Measurements from ENCODE around the gene DNAJC13. TPM values are rescaled to one million over a fixed set of nuclear protein-coding genes. Genes with fewer than 3 reads are reported as not detected.

The DNAJC13 gene
- total and polyA plus RNA-seq, 4 donors: 6.3 to 22.8 (median 15.4) TPM

- peaks cover 0 to 5% (median 0%) of the 10 kb centered on the region in 4 donors for H3K4me1 ChIP-seq (ENCODE audit: control insufficient read depth in 4 of 4, insufficient read depth in 4 of 4, low read length in 3 of 4)
- H3K9me3 ChIP-seq (ENCODE audit: control insufficient read depth in 4 of 4, low read length in 3 of 4): no peaks in the 10 kb centered on the region
- no peak overlapping the region for H3K4me3 ChIP-seq (ENCODE audit: low read depth in 1 of 3, low read length in 3 of 3)
- WGBS: 67% methylated on average over 5 of the region's 5 CpGs
- H3K9ac ChIP-seq (ENCODE audit: low read depth in 1 of 2, low read length in 2 of 2): no peak overlapping the region
- no peaks in the 10 kb centered on the region for H3K27me3 ChIP-seq (ENCODE audit: control insufficient read depth in 4 of 4, insufficient read depth in 4 of 4, low read length in 3 of 4)
- H3K36me3 ChIP-seq (ENCODE audit: control insufficient read depth in 4 of 4, insufficient read depth in 3 of 4, low read depth in 1 of 4, low read length in 3 of 4): peaks cover 4 to 23% (median 5%) of the 10 kb centered on the region in 4 donors
- DNase-seq (ENCODE audit: low spot score): no peak
- TF ChIP-seq EGR1 (IDR thresholded peaks at IDR 0.05; ENCODE audit: low read depth in 2 of 2) (no peak), YY1 (IDR thresholded peaks at IDR 0.05) (no peak), JUND (IDR thresholded peaks at IDR 0.05) (no peak), SP1 (IDR thresholded peaks at IDR 0.05) (no peak), FOXA1 (IDR thresholded peaks at IDR 0.05) (no peak), ZBTB33 (IDR thresholded peaks at IDR 0.05) (no peak), NR2F2 (IDR thresholded peaks at IDR 0.05) (no peak), HNF4A (conservative IDR thresholded peaks at IDR 0.05) (no peak), TAF1 (conservative IDR thresholded peaks at IDR 0.05) (no peak), ATF3 (IDR thresholded peaks at IDR 0.05) (no peak), GABPA (IDR thresholded peaks at IDR 0.05 in 1 of 2, conservative IDR thresholded peaks at IDR 0.05 in 1 of 2) (no peak), FOXA2 (IDR thresholded peaks at IDR 0.05) (no peak), HNF4G (IDR thresholded peaks at IDR 0.05) (no peak)
- TF ChIP-seq, protein P1, sequence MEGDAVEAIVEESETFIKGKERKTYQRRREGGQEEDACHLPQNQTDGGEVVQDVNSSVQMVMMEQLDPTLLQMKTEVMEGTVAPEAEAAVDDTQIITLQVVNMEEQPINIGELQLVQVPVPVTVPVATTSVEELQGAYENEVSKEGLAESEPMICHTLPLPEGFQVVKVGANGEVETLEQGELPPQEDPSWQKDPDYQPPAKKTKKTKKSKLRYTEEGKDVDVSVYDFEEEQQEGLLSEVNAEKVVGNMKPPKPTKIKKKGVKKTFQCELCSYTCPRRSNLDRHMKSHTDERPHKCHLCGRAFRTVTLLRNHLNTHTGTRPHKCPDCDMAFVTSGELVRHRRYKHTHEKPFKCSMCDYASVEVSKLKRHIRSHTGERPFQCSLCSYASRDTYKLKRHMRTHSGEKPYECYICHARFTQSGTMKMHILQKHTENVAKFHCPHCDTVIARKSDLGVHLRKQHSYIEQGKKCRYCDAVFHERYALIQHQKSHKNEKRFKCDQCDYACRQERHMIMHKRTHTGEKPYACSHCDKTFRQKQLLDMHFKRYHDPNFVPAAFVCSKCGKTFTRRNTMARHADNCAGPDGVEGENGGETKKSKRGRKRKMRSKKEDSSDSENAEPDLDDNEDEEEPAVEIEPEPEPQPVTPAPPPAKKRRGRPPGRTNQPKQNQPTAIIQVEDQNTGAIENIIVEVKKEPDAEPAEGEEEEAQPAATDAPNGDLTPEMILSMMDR (IDR thresholded peaks at IDR 0.05; ENCODE audit: low read depth, low read length, missing input control): no peak
- no peak overlapping the region for H3K27ac ChIP-seq (ENCODE audit: low read depth in 1 of 2, low read length in 2 of 2)
Measured at GRCh38 chr3:132538072-132538471, 120.8 kb downstream of the DNAJC13 start.

- DNase-seq (ENCODE audit: low spot score): no peak
- H3K9me3 ChIP-seq (ENCODE audit: control insufficient read depth in 4 of 4, low read length in 3 of 4): no peaks in the 10 kb centered on the region
- 39% methylated on average over 3 of the region's 3 CpGs for WGBS
Measured at GRCh38 chr3:132539681-132540080, 122.4 kb downstream of the DNAJC13 start.

More at GRCh38 chr3:132539681-132540080, 122.4 kb downstream of the DNAJC13 start:
- Histone ChIP-seq H3K4me3 (ENCODE audit: low read depth in 1 of 3, low read length in 3 of 3) (no peak overlapping the region), H3K4me1 (ENCODE audit: control insufficient read depth in 4 of 4, insufficient read depth in 4 of 4, low read length in 3 of 4) (peaks cover 0 to 5% (median 0%) of the 10 kb centered on the region in 4 donors), H3K36me3 (ENCODE audit: control insufficient read depth in 4 of 4, insufficient read depth in 3 of 4, low read depth in 1 of 4, low read length in 3 of 4) (peaks cover 3 to 15% (median 4%) of the 10 kb centered on the region in 4 donors), H3K27ac (ENCODE audit: low read depth in 1 of 2, low read length in 2 of 2) (no peak overlapping the region), H3K27me3 (ENCODE audit: control insufficient read depth in 4 of 4, insufficient read depth in 4 of 4, low read length in 3 of 4) (no peaks in the 10 kb centered on the region), H3K9ac (ENCODE audit: low read depth in 1 of 2, low read length in 2 of 2) (no peak overlapping the region)
- TF ChIP-seq FOXA1 (IDR thresholded peaks at IDR 0.05) (no peak), SP1 (IDR thresholded peaks at IDR 0.05) (no peak), GABPA (IDR thresholded peaks at IDR 0.05 in 1 of 2, conservative IDR thresholded peaks at IDR 0.05 in 1 of 2) (no peak), NR2F2 (IDR thresholded peaks at IDR 0.05) (no peak), ZBTB33 (IDR thresholded peaks at IDR 0.05) (no peak), TAF1 (conservative IDR thresholded peaks at IDR 0.05) (no peak), RAD21 (IDR thresholded peaks at IDR 0.05) (no peak), HNF4G (IDR thresholded peaks at IDR 0.05) (no peak), FOXA2 (IDR thresholded peaks at IDR 0.05) (no peak), EGR1 (IDR thresholded peaks at IDR 0.05; ENCODE audit: low read depth in 2 of 2) (no peak), HNF4A (conservative IDR thresholded peaks at IDR 0.05) (no peak), ATF3 (IDR thresholded peaks at IDR 0.05) (no peak), RXRA (IDR thresholded peaks at IDR 0.05) (no peak), YY1 (IDR thresholded peaks at IDR 0.05) (no peak)
- TF ChIP-seq, protein P2, sequence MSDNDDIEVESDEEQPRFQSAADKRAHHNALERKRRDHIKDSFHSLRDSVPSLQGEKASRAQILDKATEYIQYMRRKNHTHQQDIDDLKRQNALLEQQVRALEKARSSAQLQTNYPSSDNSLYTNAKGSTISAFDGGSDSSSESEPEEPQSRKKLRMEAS (IDR thresholded peaks at IDR 0.05): no peak
- TF ChIP-seq, protein P3, sequence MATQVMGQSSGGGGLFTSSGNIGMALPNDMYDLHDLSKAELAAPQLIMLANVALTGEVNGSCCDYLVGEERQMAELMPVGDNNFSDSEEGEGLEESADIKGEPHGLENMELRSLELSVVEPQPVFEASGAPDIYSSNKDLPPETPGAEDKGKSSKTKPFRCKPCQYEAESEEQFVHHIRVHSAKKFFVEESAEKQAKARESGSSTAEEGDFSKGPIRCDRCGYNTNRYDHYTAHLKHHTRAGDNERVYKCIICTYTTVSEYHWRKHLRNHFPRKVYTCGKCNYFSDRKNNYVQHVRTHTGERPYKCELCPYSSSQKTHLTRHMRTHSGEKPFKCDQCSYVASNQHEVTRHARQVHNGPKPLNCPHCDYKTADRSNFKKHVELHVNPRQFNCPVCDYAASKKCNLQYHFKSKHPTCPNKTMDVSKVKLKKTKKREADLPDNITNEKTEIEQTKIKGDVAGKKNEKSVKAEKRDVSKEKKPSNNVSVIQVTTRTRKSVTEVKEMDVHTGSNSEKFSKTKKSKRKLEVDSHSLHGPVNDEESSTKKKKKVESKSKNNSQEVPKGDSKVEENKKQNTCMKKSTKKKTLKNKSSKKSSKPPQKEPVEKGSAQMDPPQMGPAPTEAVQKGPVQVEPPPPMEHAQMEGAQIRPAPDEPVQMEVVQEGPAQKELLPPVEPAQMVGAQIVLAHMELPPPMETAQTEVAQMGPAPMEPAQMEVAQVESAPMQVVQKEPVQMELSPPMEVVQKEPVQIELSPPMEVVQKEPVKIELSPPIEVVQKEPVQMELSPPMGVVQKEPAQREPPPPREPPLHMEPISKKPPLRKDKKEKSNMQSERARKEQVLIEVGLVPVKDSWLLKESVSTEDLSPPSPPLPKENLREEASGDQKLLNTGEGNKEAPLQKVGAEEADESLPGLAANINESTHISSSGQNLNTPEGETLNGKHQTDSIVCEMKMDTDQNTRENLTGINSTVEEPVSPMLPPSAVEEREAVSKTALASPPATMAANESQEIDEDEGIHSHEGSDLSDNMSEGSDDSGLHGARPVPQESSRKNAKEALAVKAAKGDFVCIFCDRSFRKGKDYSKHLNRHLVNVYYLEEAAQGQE (IDR thresholded peaks at IDR 0.05): no peak
- TF ChIP-seq, protein P1 (IDR thresholded peaks at IDR 0.05; ENCODE audit: low read depth, low read length, missing input control): no peak

Measured in liver (tissue), 9 donors.